HCT116 (cell line): Measurements from ENCODE around the gene SEMA3G. TPM values are rescaled to one million over a fixed set of nuclear protein-coding genes. Genes with fewer than 3 reads are reported as not detected.

Source experiments
- ATAC-seq: fragments of 200-7000 bp; cut with Tn5 transposase; 2 replicates; pipeline ENCODE4 v1.9.1; 2020; ENCODE audit warnings: mild to moderate bottlenecking, moderate library complexity
- BruUV-seq: library from RNA; stranded (reverse); fragments of 400-500 nt; replicated peaks from 2 replicates; lab custom pipeline; 2021; lab: Mats Ljungman, UMichigan
- CTCF ChIA-PET: fragments of 300-600 bp; sonication (Branson Sonifier 250); formaldehyde crosslinking; loops from one replicate; lab custom pipeline; 2021; ENCODE audit warnings: antibody characterized with exemption; lab: Charles Lee
- POLR2A ChIA-PET: fragments of 300-600, 350-600 bp; sonication (Branson Sonifier 250); formaldehyde crosslinking; loops from one replicate; lab custom pipeline; 2021; ENCODE audit warnings: antibody characterized with exemption; lab: Charles Lee
- RAD21 ChIA-PET, 2 experiments: fragments of 300-600 bp; sonication (Branson Sonifier 250); formaldehyde crosslinking; loops; one replicate each; lab custom pipeline; 2023; ENCODE audit warnings: low total read pairs in 2 of 2; ENCODE audit not compliant: uncharacterized antibody in 2 of 2, unreplicated experiment in 2 of 2, low non-redundant PET in 1 of 2; lab: Charles Lee
- DNase-seq: peaks from one replicate; pipeline ENCODE4 v3.0.0-alpha.2; 2010; ENCODE audit warnings: low read depth, low spot score
- H2AFZ ChIP-seq: fragments of 200-600 bp; shearing (Covaris generic), sonication (generic); 2 replicates; pipeline ENCODE4 v1.6.1; 2017; ENCODE audit warnings: low read depth, mixed run types, mixed read lengths, antibody characterized with exemption, low read length; ENCODE audit not compliant: poor library complexity, severe bottlenecking
- H3K27ac ChIP-seq: 2 replicates; pipeline ENCODE4 v1.5.1; 2012; ENCODE audit warnings: low read depth, low read length
- H3K27me3 ChIP-seq: fragments of 200-600 bp; sonication (generic); 2 replicates; pipeline ENCODE4 v1.6.1; 2016; ENCODE audit warnings: mixed run types, low read length, mixed read lengths; ENCODE audit not compliant: insufficient read depth
- H3K36me3 ChIP-seq, 2 experiments: fragments of 200-500 bp in 1 of 2; fragments of 200-600 bp in 1 of 2; sonication (Bioruptor generic) in 1 of 2; sonication (generic) in 1 of 2; 2 replicates each; pipeline versions ENCODE4 v1.5.1 to v1.6.1; 2014 to 2016; ENCODE audit warnings: low read length in 2 of 2, inconsistent platforms in 1 of 2, mixed read lengths in 1 of 2, mixed run types in 1 of 2; ENCODE audit not compliant: insufficient read depth in 2 of 2, control insufficient read depth in 1 of 2
- H3K4me1 ChIP-seq, 2 experiments: fragments of 200-600 bp in 1 of 2; sonication (generic) in 1 of 2; 2 replicates each; pipeline versions ENCODE4 v1.5.1 to v1.6.1; 2012 to 2017; ENCODE audit warnings: low read length in 2 of 2, inconsistent platforms in 1 of 2, mild to moderate bottlenecking in 1 of 2, mixed read lengths in 1 of 2, mixed run types in 1 of 2, moderate library complexity in 1 of 2; ENCODE audit not compliant: insufficient read depth in 2 of 2, control insufficient read depth in 1 of 2
- H3K4me2 ChIP-seq: fragments of 200-600 bp; sonication (generic); 2 replicates; pipeline ENCODE4 v1.6.1; 2017; ENCODE audit warnings: mixed run types, low read length, mixed read lengths
- H3K4me3 ChIP-seq, 2 experiments: fragments of 200-600 bp in 1 of 2; sonication (generic) in 1 of 2; replicated peaks in 1 of 2; 2 replicates each; pipeline ENCODE4 v1.5.1; 2011 to 2016; ENCODE audit warnings: low read length in 2 of 2, control low read depth in 1 of 2, low read depth in 1 of 2, mild to moderate bottlenecking in 1 of 2, mixed read lengths in 1 of 2, mixed run types in 1 of 2
- H3K79me2 ChIP-seq: fragments of 200-600 bp; sonication (generic); 2 replicates; pipeline ENCODE4 v1.6.1; 2017; ENCODE audit warnings: mild to moderate bottlenecking, mixed run types, low read length, moderate library complexity, mixed read lengths; ENCODE audit not compliant: insufficient read depth
- H3K9ac ChIP-seq: fragments of 200-600 bp; sonication (generic); 2 replicates; pipeline ENCODE4 v1.6.1; 2016; ENCODE audit warnings: low read length, mixed read lengths
- H3K9me2 ChIP-seq: fragments of 200-600 bp; sonication (generic), shearing (Covaris generic); 2 replicates; pipeline ENCODE4 v1.6.1; 2017; ENCODE audit warnings: mixed run types, mild to moderate bottlenecking, moderate library complexity; ENCODE audit not compliant: insufficient read depth
- H3K9me3 ChIP-seq, 2 experiments: fragments of 200-500 bp in 1 of 2; fragments of 200-600 bp in 1 of 2; sonication (Bioruptor generic) in 1 of 2; sonication (generic) in 1 of 2; 2 replicates each; pipeline ENCODE4 v1.6.1; 2014 to 2017; ENCODE audit warnings: low read length in 2 of 2, mixed read lengths in 2 of 2, inconsistent platforms in 1 of 2, low read depth in 1 of 2, mild to moderate bottlenecking in 1 of 2, mixed run types in 1 of 2, moderate library complexity in 1 of 2; ENCODE audit not compliant: control insufficient read depth in 1 of 2, insufficient read depth in 1 of 2
- H4K20me1 ChIP-seq: fragments of 200-600 bp; sonication (generic), shearing (Covaris generic); 2 replicates; pipeline ENCODE4 v1.6.1; 2017; ENCODE audit warnings: mixed run types, mild to moderate bottlenecking, moderate library complexity; ENCODE audit not compliant: insufficient read depth
- ATF3 ChIP-seq: IDR thresholded peaks from 2 replicates; pipeline ENCODE4 v1.6.1; 2012
- CBX3 ChIP-seq: IDR thresholded peaks from 2 replicates; pipeline ENCODE4 v1.6.1; 2012; ENCODE audit warnings: low read depth
- CTCF ChIP-seq, 3 experiments: fragments of 200-600 bp in 1 of 3; sonication (generic) in 1 of 3; IDR thresholded peaks in 2 of 3; conservative IDR thresholded peaks in 1 of 3; 2 replicates each; pipeline ENCODE4 v1.5.1; 2012 to 2017; ENCODE audit warnings: low read depth in 2 of 3, low read length in 2 of 3, antibody characterized with exemption in 1 of 3, borderline replicate concordance in 1 of 3, control low read depth in 1 of 3, mild to moderate bottlenecking in 1 of 3, mixed read lengths in 1 of 3, mixed run types in 1 of 3, moderate library complexity in 1 of 3; ENCODE audit not compliant: insufficient read depth in 1 of 3
- EZH2phosphoT487 ChIP-seq: fragments of 200-600 bp; IDR thresholded peaks from 2 replicates; pipeline ENCODE4 v1.6.1; 2018; ENCODE audit warnings: antibody characterized with exemption, borderline replicate concordance
- FOSL1 ChIP-seq: IDR thresholded peaks from 2 replicates; pipeline ENCODE4 v1.6.1; 2012; ENCODE audit warnings: low read depth
- MAX ChIP-seq: IDR thresholded peaks from 2 replicates; pipeline ENCODE4 v1.6.1; 2012
- POLR2AphosphoS5 ChIP-seq: IDR thresholded peaks from 2 replicates; pipeline ENCODE4 v1.6.1; 2011; ENCODE audit warnings: mild to moderate bottlenecking, low read depth, low read length, moderate library complexity
- RAD21 ChIP-seq: IDR thresholded peaks from 2 replicates; pipeline ENCODE4 v1.6.1; 2012; ENCODE audit warnings: low read depth, mild to moderate bottlenecking
- SIN3A ChIP-seq: IDR thresholded peaks from 2 replicates; pipeline ENCODE4 v1.6.1; 2012; ENCODE audit warnings: low read depth
- SRF ChIP-seq: IDR thresholded peaks from 2 replicates; pipeline ENCODE4 v1.6.1; 2012; ENCODE audit warnings: low read depth
- TCF7L2 ChIP-seq: IDR thresholded peaks from 2 replicates; pipeline ENCODE4 v1.7.0; 2011; ENCODE audit warnings: borderline replicate concordance, inconsistent platforms; ENCODE audit not compliant: insufficient read depth, insufficient read length; ENCODE audit errors: extremely low read depth
- YY1 ChIP-seq: IDR thresholded peaks from 2 replicates; pipeline ENCODE4 v1.6.1; 2011; ENCODE audit warnings: low read length, low read depth, moderate library complexity, mild to moderate bottlenecking; ENCODE audit not compliant: insufficient replicate concordance; ENCODE audit errors: extremely low read depth
- ZBTB33 ChIP-seq: IDR thresholded peaks from 2 replicates; pipeline ENCODE4 v1.6.1; 2011; ENCODE audit warnings: mild to moderate bottlenecking, low read length, moderate library complexity; ENCODE audit not compliant: insufficient replicate concordance; ENCODE audit errors: extremely low read depth
- ZNF274 ChIP-seq: fragments of 200-500 bp; sonication (Bioruptor generic); IDR thresholded peaks from 2 replicates; pipeline ENCODE4 v1.6.1; 2014; ENCODE audit warnings: mild to moderate bottlenecking, low read depth, low read length, inconsistent platforms
- intact Hi-C: fragments of 100-400 bp; cut with micrococcal nuclease; formaldehyde crosslinking; loops from 2 replicates; pipeline ENCODE4 v1.10.0; 2022
- total RNA-seq: library from RNA; stranded (reverse); gene quantifications from one replicate; pipeline ENCODE4 v1.2.1, GENCODE V29; 2021; ENCODE audit not compliant: unreplicated experiment

The SEMA3G gene
- total RNA-seq, 1 experiment from 2014 or later = 4.2 TPM

- H3K36me3 ChIP-seq = no peaks in the 10 kb centered on the region
- no peaks in the 10 kb centered on the region for H3K27me3 ChIP-seq
- no peaks in the 10 kb centered on the region for H3K79me2 ChIP-seq
- no peak overlapping the region for H3K9ac ChIP-seq
- H3K4me3 ChIP-seq = no peak overlapping the region
- ChIA-PET RAD21 (no interaction called here), CTCF (no interaction called here), POLR2A (no interaction called here)
- DNase-seq (no peak), ATAC-seq (no peak)
- H2AFZ ChIP-seq = no peak overlapping the region
- H3K9me3 ChIP-seq = no peaks in the 10 kb centered on the region
- H4K20me1 ChIP-seq = no peaks in the 10 kb centered on the region
- H3K4me2 ChIP-seq = no peak overlapping the region
- intact Hi-C loops = no loop called here
- no peaks in the 10 kb centered on the region for H3K9me2 ChIP-seq
- TF ChIP-seq ATF3 = no peak
- TF ChIP-seq CBX3 = no peak
- no peak for TF ChIP-seq EZH2phosphoT487
- no peak overlapping the region for H3K27ac ChIP-seq
- H3K4me1 ChIP-seq = no peaks in the 10 kb centered on the region
- no TSS peak for BruUV-seq
Observed at GRCh38 chr3:52395503-52395865, 49.4 kb downstream of the SEMA3G start.

GRCh38 chr3:52394751-52395502, 50.0 kb downstream of the SEMA3G start:
- BruUV-seq = no TSS peak
- Histone ChIP-seq H3K9ac (no peak overlapping the region), H3K4me1 (no peaks in the 10 kb centered on the region), H3K79me2 (no peaks in the 10 kb centered on the region), H3K27ac (no peak overlapping the region), H3K9me3 (no peaks in the 10 kb centered on the region), H2AFZ (no peak overlapping the region), H3K27me3 (no peaks in the 10 kb centered on the region), H4K20me1 (no peaks in the 10 kb centered on the region), H3K4me3 (no peak overlapping the region), H3K36me3 (no peaks in the 10 kb centered on the region), H3K9me2 (no peaks in the 10 kb centered on the region), H3K4me2 (no peak overlapping the region)
- intact Hi-C loops = no loop called here
- ATAC-seq = no peak
- CTCF ChIA-PET = no interaction called here
- DNase-seq = no peak
- POLR2A ChIA-PET = no interaction called here
- RAD21 ChIA-PET = no interaction called here
- TF ChIP-seq RAD21 = no peak
- TF ChIP-seq ZNF274 = no peak
- TF ChIP-seq FOSL1 = no peak
- TF ChIP-seq POLR2AphosphoS5 = no peak
- no peak for TF ChIP-seq TCF7L2
- no peak for TF ChIP-seq CTCF (IDR thresholded peaks at IDR 0.05 in 2 of 3, conservative IDR thresholded peaks at IDR 0.05 in 1 of 3; ENCODE audit: borderline replicate concordance in 1 of 3, insufficient read depth in 1 of 3, low read depth in 2 of 3, low read length in 2 of 3)
- no peak for TF ChIP-seq SRF
- no peak for TF ChIP-seq ATF3
- no peak for TF ChIP-seq ZBTB33
- no peak for TF ChIP-seq CBX3
- TF ChIP-seq SIN3A = no peak
- TF ChIP-seq MAX = no peak
- no peak for TF ChIP-seq YY1
- no peak for TF ChIP-seq EZH2phosphoT487
